ENCODE data around the gene IMMP2L. TPM values are rescaled to one million over a fixed set of nuclear protein-coding genes. Genes with fewer than 3 reads are reported as not detected.

Gene IMMP2L
- total and polyA plus RNA-seq, 4 experiments from 2014 or later: 23.5 to 32.2 (median 29.5) TPM

GRCh38 chr7:111362506-111363054, 199.7 kb downstream of the IMMP2L start:
- H3K27me3 ChIP-seq (ENCODE audit: insufficient read depth, low read length): no peaks in the 10 kb centered on the region
- no peaks in the 10 kb centered on the region for H3K36me3 ChIP-seq (ENCODE audit: insufficient read depth, low read length)
- H3K9me3 Mint-ChIP-seq: no peaks in the 10 kb centered on the region
- no peaks in the 10 kb centered on the region for H3K27me3 Mint-ChIP-seq
- H3K4me3 Mint-ChIP-seq: no peak overlapping the region
- no peak overlapping the region for H3K27ac Mint-ChIP-seq
- no peaks in the 10 kb centered on the region for H3K9me3 ChIP-seq (ENCODE audit: control insufficient read depth in 1 of 2, low read length in 2 of 2)
- H3K4me1 ChIP-seq (ENCODE audit: insufficient read depth, low read length): no peaks in the 10 kb centered on the region
- no peaks in the 10 kb centered on the region for H3K4me1 Mint-ChIP-seq
- intact Hi-C loops (cut with micrococcal nuclease): no loop called here
- no peak overlapping the region for H3K4me3 ChIP-seq (ENCODE audit: low read length in 2 of 2)
- peaks cover 0 to 2% of the 10 kb centered on the region in 2 donors for H3K36me3 Mint-ChIP-seq
- ChIA-PET POLR2A (ENCODE audit: partially characterized antibody) (no interaction called here), CTCF (ENCODE audit: partially characterized antibody) (no interaction called here)
- H3K27ac ChIP-seq (ENCODE audit: low read depth, low read length): no peak overlapping the region
- DNase-seq: no peak

GRCh38 chr7:111358915-111359314, 203.4 kb downstream of the IMMP2L start:
- H3K4me3 ChIP-seq (ENCODE audit: low read length in 2 of 2): no peak overlapping the region
- Mint-ChIP-seq H3K27ac (no peak overlapping the region), H3K9me3 (no peaks in the 10 kb centered on the region), H3K4me1 (no peaks in the 10 kb centered on the region), H3K27me3 (no peaks in the 10 kb centered on the region), H3K4me3 (no peak overlapping the region), H3K36me3 (no peaks in the 10 kb centered on the region)
- no peak for DNase-seq
- intact Hi-C loops (cut with micrococcal nuclease): no loop called here
- H3K4me1 ChIP-seq (ENCODE audit: insufficient read depth, low read length): no peaks in the 10 kb centered on the region
- H3K9me3 ChIP-seq (ENCODE audit: control insufficient read depth in 1 of 2, low read length in 2 of 2): no peaks in the 10 kb centered on the region
- no peaks in the 10 kb centered on the region for H3K36me3 ChIP-seq (ENCODE audit: insufficient read depth, low read length)
- ChIA-PET CTCF (ENCODE audit: partially characterized antibody) (interaction anchor here (1.7 kb wide), 1 partner anchor 10 kb away, joined by 3 read pairs; no protein-coding TSS in a partner anchor), POLR2A (ENCODE audit: partially characterized antibody) (no interaction called here)
- no peaks in the 10 kb centered on the region for H3K27me3 ChIP-seq (ENCODE audit: insufficient read depth, low read length)
- H3K27ac ChIP-seq (ENCODE audit: low read depth, low read length): no peak overlapping the region

- CTCF ChIA-PET (ENCODE audit: partially characterized antibody): no interaction called here
- Histone ChIP-seq H3K4me3 (ENCODE audit: low read length in 2 of 2) (no peak overlapping the region), H3K36me3 (ENCODE audit: insufficient read depth, low read length) (no peaks in the 10 kb centered on the region), H3K27me3 (ENCODE audit: insufficient read depth, low read length) (no peaks in the 10 kb centered on the region), H3K27ac (ENCODE audit: low read depth, low read length) (no peak overlapping the region), H3K4me1 (ENCODE audit: insufficient read depth, low read length) (no peaks in the 10 kb centered on the region), H3K9me3 (ENCODE audit: control insufficient read depth in 1 of 2, low read length in 2 of 2) (no peaks in the 10 kb centered on the region)
- no peak overlapping the region for H3K4me3 Mint-ChIP-seq
- H3K27me3 Mint-ChIP-seq: no peaks in the 10 kb centered on the region
- no peaks in the 10 kb centered on the region for H3K4me1 Mint-ChIP-seq
- intact Hi-C loops (cut with micrococcal nuclease): no loop called here
- POLR2A ChIA-PET (ENCODE audit: partially characterized antibody): no interaction called here
- no peaks in the 10 kb centered on the region for H3K9me3 Mint-ChIP-seq
- DNase-seq: no peak
- H3K36me3 Mint-ChIP-seq: peaks cover under 1 to 5% of the 10 kb centered on the region in 2 donors
- no peak overlapping the region for H3K27ac Mint-ChIP-seq
Observed at GRCh38 chr7:111357691-111358090, 204.6 kb downstream of the IMMP2L start.

- Histone ChIP-seq H3K4me1 (ENCODE audit: insufficient read depth, low read length) (no peaks in the 10 kb centered on the region), H3K36me3 (ENCODE audit: insufficient read depth, low read length) (no peaks in the 10 kb centered on the region), H3K4me3 (ENCODE audit: low read length in 2 of 2) (no peak overlapping the region), H3K9me3 (ENCODE audit: control insufficient read depth in 1 of 2, low read length in 2 of 2) (no peaks in the 10 kb centered on the region), H3K27me3 (ENCODE audit: insufficient read depth, low read length) (no peaks in the 10 kb centered on the region), H3K27ac (ENCODE audit: low read depth, low read length) (no peak overlapping the region)
- intact Hi-C loops (cut with micrococcal nuclease): no loop called here
- no peaks in the 10 kb centered on the region for H3K27me3 Mint-ChIP-seq
- no peaks in the 10 kb centered on the region for H3K4me1 Mint-ChIP-seq
- H3K4me3 Mint-ChIP-seq: no peak overlapping the region
- CTCF ChIA-PET (ENCODE audit: partially characterized antibody): no interaction called here
- peaks cover 0 to under 1% (median 0%) of the 10 kb centered on the region in 8 donors for H3K9me3 Mint-ChIP-seq
- peaks cover 3 to 9% of the 10 kb centered on the region in 2 donors for H3K36me3 Mint-ChIP-seq
- DNase-seq: no peak
- POLR2A ChIA-PET (ENCODE audit: partially characterized antibody): no interaction called here
- no peak overlapping the region for H3K27ac Mint-ChIP-seq
Observed at GRCh38 chr7:111356941-111357340, 205.4 kb downstream of the IMMP2L start.

GRCh38 chr7:111352319-111352718, 210.0 kb downstream of the IMMP2L start:
- CTCF ChIA-PET (ENCODE audit: partially characterized antibody): no interaction called here

GRCh38 chr7:111346219-111346618, 216.1 kb downstream of the IMMP2L start:
- Histone ChIP-seq H3K27me3 (ENCODE audit: insufficient read depth, low read length) (no peaks in the 10 kb centered on the region), H3K9me3 (ENCODE audit: control insufficient read depth in 1 of 2, low read length in 2 of 2) (peaks cover 0 to 8% of the 10 kb centered on the region in 2 donors), H3K4me3 (ENCODE audit: low read length in 2 of 2) (no peak overlapping the region), H3K4me1 (ENCODE audit: insufficient read depth, low read length) (no peaks in the 10 kb centered on the region), H3K27ac (ENCODE audit: low read depth, low read length) (no peak overlapping the region), H3K36me3 (ENCODE audit: insufficient read depth, low read length) (no peaks in the 10 kb centered on the region)
- H3K27ac Mint-ChIP-seq: no peak overlapping the region
- no peaks in the 10 kb centered on the region for H3K4me1 Mint-ChIP-seq
- peaks cover 12 to 50% (median 24%) of the 10 kb centered on the region in 8 donors for H3K9me3 Mint-ChIP-seq
- no peak for DNase-seq
- H3K4me3 Mint-ChIP-seq: no peak overlapping the region
- POLR2A ChIA-PET (ENCODE audit: partially characterized antibody): no interaction called here
- intact Hi-C loops (cut with micrococcal nuclease): no loop called here
- CTCF ChIA-PET (ENCODE audit: partially characterized antibody): no interaction called here
- H3K27me3 Mint-ChIP-seq: no peaks in the 10 kb centered on the region
- H3K36me3 Mint-ChIP-seq: peaks cover 20 to 44% of the 10 kb centered on the region in 2 donors

More at GRCh38 chr7:111352319-111352718, 210.0 kb downstream of the IMMP2L start:
- Mint-ChIP-seq H3K27me3 (no peaks in the 10 kb centered on the region), H3K9me3 (peaks cover 0 to 2% (median under 1%) of the 10 kb centered on the region in 8 donors), H3K4me3 (no peak overlapping the region), H3K27ac (no peak overlapping the region), H3K4me1 (no peaks in the 10 kb centered on the region), H3K36me3 (peaks cover 3 to 18% of the 10 kb centered on the region in 2 donors)
- no peaks in the 10 kb centered on the region for H3K9me3 ChIP-seq (ENCODE audit: control insufficient read depth in 1 of 2, low read length in 2 of 2)
- POLR2A ChIA-PET (ENCODE audit: partially characterized antibody): no interaction called here
- intact Hi-C loops (cut with micrococcal nuclease): no loop called here
- H3K4me1 ChIP-seq (ENCODE audit: insufficient read depth, low read length): no peaks in the 10 kb centered on the region
- no peaks in the 10 kb centered on the region for H3K27me3 ChIP-seq (ENCODE audit: insufficient read depth, low read length)
- H3K27ac ChIP-seq (ENCODE audit: low read depth, low read length): no peak overlapping the region
- no peak for DNase-seq
- H3K36me3 ChIP-seq (ENCODE audit: insufficient read depth, low read length): no peaks in the 10 kb centered on the region
- H3K4me3 ChIP-seq (ENCODE audit: low read length in 2 of 2): no peak overlapping the region

- Histone ChIP-seq H3K4me3 (ENCODE audit: low read length in 2 of 2) (no peak overlapping the region), H3K27ac (ENCODE audit: low read depth, low read length) (no peak overlapping the region), H3K9me3 (ENCODE audit: control insufficient read depth in 1 of 2, low read length in 2 of 2) (peaks cover 0 to 8% of the 10 kb centered on the region in 2 donors), H3K4me1 (ENCODE audit: insufficient read depth, low read length) (no peaks in the 10 kb centered on the region), H3K27me3 (ENCODE audit: insufficient read depth, low read length) (no peaks in the 10 kb centered on the region), H3K36me3 (ENCODE audit: insufficient read depth, low read length) (no peaks in the 10 kb centered on the region)
- H3K27ac Mint-ChIP-seq: no peak overlapping the region
- no peaks in the 10 kb centered on the region for H3K4me1 Mint-ChIP-seq
- POLR2A ChIA-PET (ENCODE audit: partially characterized antibody): no interaction called here
- H3K4me3 Mint-ChIP-seq: no peak overlapping the region
- DNase-seq: no peak
- peaks cover 12 to 50% (median 24%) of the 10 kb centered on the region in 8 donors for H3K9me3 Mint-ChIP-seq
- H3K36me3 Mint-ChIP-seq: peaks cover 21 to 35% of the 10 kb centered on the region in 2 donors
- no peaks in the 10 kb centered on the region for H3K27me3 Mint-ChIP-seq
- intact Hi-C loops (cut with micrococcal nuclease): no loop called here
- CTCF ChIA-PET (ENCODE audit: partially characterized antibody): no interaction called here
Observed at GRCh38 chr7:111343017-111343416, 219.3 kb downstream of the IMMP2L start.

GRCh38 chr7:111339006-111339405, 223.3 kb downstream of the IMMP2L start:
- H3K4me3 Mint-ChIP-seq: no peak overlapping the region
- Histone ChIP-seq H3K4me3 (ENCODE audit: low read length in 2 of 2) (no peak overlapping the region), H3K27me3 (ENCODE audit: insufficient read depth, low read length) (no peaks in the 10 kb centered on the region), H3K9me3 (ENCODE audit: control insufficient read depth in 1 of 2, low read length in 2 of 2) (peaks cover 0 to 8% of the 10 kb centered on the region in 2 donors), H3K27ac (ENCODE audit: low read depth, low read length) (no peak overlapping the region), H3K36me3 (ENCODE audit: insufficient read depth, low read length) (no peaks in the 10 kb centered on the region), H3K4me1 (ENCODE audit: insufficient read depth, low read length) (no peaks in the 10 kb centered on the region)
- peaks cover 0 to 3% (median 0%) of the 10 kb centered on the region in 4 donors for H3K4me1 Mint-ChIP-seq
- peaks cover 8 to 14% of the 10 kb centered on the region in 2 donors for H3K36me3 Mint-ChIP-seq
- intact Hi-C loops (cut with micrococcal nuclease): no loop called here
- peaks cover 3 to 18% (median 12%) of the 10 kb centered on the region in 8 donors for H3K9me3 Mint-ChIP-seq
- POLR2A ChIA-PET (ENCODE audit: partially characterized antibody): no interaction called here
- no peak for DNase-seq
- CTCF ChIA-PET (ENCODE audit: partially characterized antibody): no interaction called here
- no peak overlapping the region for H3K27ac Mint-ChIP-seq
- no peaks in the 10 kb centered on the region for H3K27me3 Mint-ChIP-seq
